Measurements from ENCODE around the gene DOCK9. TPM values are rescaled to one million over a fixed set of nuclear protein-coding genes. Genes with fewer than 3 reads are reported as not detected.
A peak's percentile ranks its signal among the peaks of the same experiment; 100 is the strongest.

The DOCK9 gene
- total RNA-seq, 1 donor from 2014 or later: 153 TPM

GRCh38 chr13:99008577-99008976, 30.7 kb upstream of the DOCK9 start:
- H3K27ac ChIP-seq: peak overlapping the region; percentile 13
- H3K4me3 ChIP-seq: no peak overlapping the region
- H3K27me3 ChIP-seq (ENCODE audit: low read depth): no peaks in the 10 kb centered on the region
- no peak for TF ChIP-seq CTCF (IDR thresholded peaks at IDR 0.05)
- H3K4me1 ChIP-seq: peaks cover 25% of the 10 kb centered on the region
- intact Hi-C loops (cut with DNase I): no loop called here
- H3K9me3 ChIP-seq: no peaks in the 10 kb centered on the region
- DNase-seq: no peak
- no peaks in the 10 kb centered on the region for H3K36me3 ChIP-seq
- ATAC-seq: no peak

GRCh38 chr13:99007414-99007986, 29.6 kb upstream of the DOCK9 start:
- Histone ChIP-seq H3K9me3 (no peaks in the 10 kb centered on the region), H3K4me3 (no peak overlapping the region), H3K36me3 (no peaks in the 10 kb centered on the region), H3K4me1 (peaks cover 32% of the 10 kb centered on the region), H3K27ac (no peak overlapping the region), H3K27me3 (ENCODE audit: low read depth) (no peaks in the 10 kb centered on the region)
- intact Hi-C loops (cut with DNase I): no loop called here
- no peak for TF ChIP-seq CTCF (IDR thresholded peaks at IDR 0.05)
- DNase-seq: no peak
- ATAC-seq: no peak

- ATAC-seq (no peak), DNase-seq (no peak)
- H3K27ac ChIP-seq: no peak overlapping the region
- no peaks in the 10 kb centered on the region for H3K27me3 ChIP-seq (ENCODE audit: low read depth)
- H3K4me3 ChIP-seq: no peak overlapping the region
- no peaks in the 10 kb centered on the region for H3K36me3 ChIP-seq
- no peaks in the 10 kb centered on the region for H3K9me3 ChIP-seq
- no peak for TF ChIP-seq CTCF (IDR thresholded peaks at IDR 0.05)
- intact Hi-C loops (cut with DNase I): no loop called here
- H3K4me1 ChIP-seq: peaks cover 42% of the 10 kb centered on the region
Measured at GRCh38 chr13:99005609-99006008, 27.7 kb upstream of the DOCK9 start.

- TF ChIP-seq CTCF (IDR thresholded peaks at IDR 0.05): no peak
- ATAC-seq (no peak), DNase-seq (no peak)
- Histone ChIP-seq H3K27ac (no peak overlapping the region), H3K27me3 (ENCODE audit: low read depth) (no peaks in the 10 kb centered on the region), H3K36me3 (no peaks in the 10 kb centered on the region), H3K9me3 (no peaks in the 10 kb centered on the region), H3K4me1 (peaks cover 49% of the 10 kb centered on the region), H3K4me3 (no peak overlapping the region)
- intact Hi-C loops (cut with DNase I): no loop called here
Measured at GRCh38 chr13:99004978-99005377, 27.1 kb upstream of the DOCK9 start.

GRCh38 chr13:99003851-99004471, 26.1 kb upstream of the DOCK9 start:
- Histone ChIP-seq H3K36me3 (no peaks in the 10 kb centered on the region), H3K27ac (no peak overlapping the region), H3K4me3 (no peak overlapping the region), H3K4me1 (peaks cover 51% of the 10 kb centered on the region), H3K27me3 (ENCODE audit: low read depth) (no peaks in the 10 kb centered on the region), H3K9me3 (no peaks in the 10 kb centered on the region)
- DNase-seq (no peak), ATAC-seq (no peak)
- TF ChIP-seq CTCF (IDR thresholded peaks at IDR 0.05): no peak
- intact Hi-C loops (cut with DNase I): no loop called here
